H9 (cell line): ENCODE data around the gene ZNF318. TPM values are rescaled to one million over a fixed set of nuclear protein-coding genes. Genes with fewer than 3 reads are reported as not detected.

ENCODE experiments used
- DNase-seq: peaks from one replicate; pipeline ENCODE4 v3.0.0-alpha.2; 2017
- H2AFZ ChIP-seq: one replicate; pipeline ENCODE4 v1.6.1; 2013; ENCODE audit warnings: mild to moderate bottlenecking, low read length, control low read depth, moderate library complexity
- H2AK5ac ChIP-seq: 2 replicates; pipeline ENCODE4 v1.6.1; 2013; ENCODE audit warnings: low read length, control low read depth, mixed read lengths; ENCODE audit not compliant: insufficient read length
- H2BK120ac ChIP-seq: one replicate; pipeline ENCODE4 v1.6.1; 2013; ENCODE audit warnings: low read depth, mild to moderate bottlenecking, low read length, control low read depth, inconsistent platforms; ENCODE audit not compliant: poor library complexity, severe bottlenecking
- H2BK12ac ChIP-seq: 2 replicates; pipeline ENCODE4 v1.6.1; 2013; ENCODE audit warnings: low read length, control low read depth, mixed read lengths, low read depth; ENCODE audit not compliant: insufficient read length
- H2BK15ac ChIP-seq: 2 replicates; pipeline ENCODE4 v1.6.1; 2013; ENCODE audit warnings: low read depth, low read length, control low read depth
- H2BK20ac ChIP-seq: one replicate; pipeline ENCODE4 v1.6.1; 2013; ENCODE audit warnings: low read depth, mild to moderate bottlenecking, low read length, control low read depth, inconsistent platforms; ENCODE audit not compliant: poor library complexity, severe bottlenecking
- H2BK5ac ChIP-seq: 2 replicates; pipeline ENCODE4 v1.6.1; 2013; ENCODE audit warnings: low read length, control low read depth, mixed read lengths; ENCODE audit not compliant: insufficient read length
- H3K14ac ChIP-seq: 2 replicates; pipeline ENCODE4 v1.6.1; 2013; ENCODE audit warnings: low read length, control low read depth; ENCODE audit not compliant: insufficient read depth
- H3K18ac ChIP-seq: 2 replicates; pipeline ENCODE4 v1.6.1; 2013; ENCODE audit warnings: low read depth, mild to moderate bottlenecking, mixed read lengths, low read length, control low read depth; ENCODE audit not compliant: insufficient read length
- H3K23ac ChIP-seq: 2 replicates; pipeline ENCODE4 v1.6.1; 2013; ENCODE audit warnings: low read length, control low read depth, mixed read lengths, low read depth; ENCODE audit not compliant: insufficient read length
- H3K23me2 ChIP-seq: 2 replicates; pipeline ENCODE4 v1.6.1; 2013; ENCODE audit warnings: low read depth, mild to moderate bottlenecking, mixed read lengths, low read length, control low read depth; ENCODE audit not compliant: insufficient read length, poor library complexity, severe bottlenecking
- H3K27ac ChIP-seq: 2 replicates; pipeline ENCODE4 v1.5.1; 2013; ENCODE audit warnings: low read length, control low read depth, mixed read lengths, low read depth; ENCODE audit not compliant: insufficient read length
- H3K27me3 ChIP-seq: 2 replicates; pipeline ENCODE4 v1.6.1; 2013; ENCODE audit warnings: low read length, control low read depth, inconsistent platforms; ENCODE audit not compliant: insufficient read depth
- H3K4ac ChIP-seq: 2 replicates; pipeline ENCODE4 v1.6.1; 2013; ENCODE audit warnings: low read depth, mild to moderate bottlenecking, control low read depth, inconsistent platforms, low read length, moderate library complexity
- H3K4me1 ChIP-seq: 2 replicates; pipeline ENCODE4 v1.6.1; 2013; ENCODE audit warnings: low read length, control low read depth, inconsistent platforms; ENCODE audit not compliant: insufficient read depth
- H3K4me2 ChIP-seq: 2 replicates; pipeline ENCODE4 v1.6.1; 2013; ENCODE audit warnings: low read length, control low read depth, mixed read lengths; ENCODE audit not compliant: insufficient read length, insufficient read depth
- H3K56ac ChIP-seq: 2 replicates; pipeline ENCODE4 v1.6.1; 2013; ENCODE audit warnings: low read depth, mild to moderate bottlenecking, mixed read lengths, low read length, control low read depth; ENCODE audit not compliant: insufficient read length
- H3K79me1 ChIP-seq: 2 replicates; pipeline ENCODE4 v1.6.1; 2013; ENCODE audit warnings: low read depth, mild to moderate bottlenecking, moderate library complexity, low read length, control low read depth, inconsistent platforms; ENCODE audit not compliant: insufficient read depth, poor library complexity, severe bottlenecking
- H3K79me2 ChIP-seq: 2 replicates; pipeline ENCODE4 v1.6.1; 2013; ENCODE audit warnings: low read length, control low read depth, inconsistent platforms; ENCODE audit not compliant: insufficient read depth
- H3K9ac ChIP-seq: 2 replicates; pipeline ENCODE4 v1.6.1; 2013; ENCODE audit warnings: low read length, control low read depth, mixed read lengths; ENCODE audit not compliant: insufficient read length; ENCODE audit errors: extremely low read depth
- H3K9me3 ChIP-seq: one replicate; pipeline ENCODE4 v1.6.1; 2013; ENCODE audit warnings: low read depth, low read length, inconsistent platforms; ENCODE audit not compliant: control insufficient read depth
- H3T11ph ChIP-seq: one replicate; pipeline ENCODE4 v1.6.1; 2013; ENCODE audit warnings: mild to moderate bottlenecking, low read length, control low read depth, inconsistent platforms
- H4K20me1 ChIP-seq: one replicate; pipeline ENCODE4 v1.6.1; 2013; ENCODE audit not compliant: control insufficient read depth, insufficient read length, insufficient read depth
- H4K5ac ChIP-seq: 2 replicates; pipeline ENCODE4 v1.6.1; 2013; ENCODE audit warnings: low read depth, mild to moderate bottlenecking, mixed read lengths, low read length, control low read depth; ENCODE audit not compliant: insufficient read length
- H4K8ac ChIP-seq: replicated peaks from 2 replicates; pipeline ENCODE4 v1.6.1; 2013; ENCODE audit warnings: low read length, control low read depth, mixed read lengths, low read depth; ENCODE audit not compliant: insufficient read length
- H4K91ac ChIP-seq: 2 replicates; pipeline ENCODE4 v1.6.1; 2013; ENCODE audit warnings: low read depth, mild to moderate bottlenecking, moderate library complexity, mixed read lengths, low read length, control low read depth; ENCODE audit not compliant: insufficient read length
- H3K27ac Mint-ChIP-seq, 3 experiments: 2 replicates in 2 of 3; 3 replicates in 1 of 3; pipeline ENCODE4 v1.8.0; 2020 to 2021; ENCODE audit warnings: mixed read lengths in 3 of 3, mild to moderate bottlenecking in 1 of 3, moderate library complexity in 1 of 3
- H3K27me3 Mint-ChIP-seq: 2 replicates; pipeline ENCODE4 v1.8.0; 2021; ENCODE audit warnings: low read depth, mild to moderate bottlenecking, moderate library complexity, mixed read lengths
- H3K36me3 Mint-ChIP-seq, 3 experiments: 2 replicates in 2 of 3; 3 replicates in 1 of 3; pipeline ENCODE4 v1.8.0; 2020 to 2021; ENCODE audit warnings: low read depth in 3 of 3, mixed read lengths in 3 of 3; ENCODE audit not compliant: insufficient read depth in 1 of 3
- H3K4me1 Mint-ChIP-seq, 2 experiments: 2 replicates each; pipeline ENCODE4 v1.8.0; 2020; ENCODE audit warnings: mixed read lengths in 2 of 2
- H3K4me3 Mint-ChIP-seq, 2 experiments: 2 replicates in 1 of 2; 3 replicates in 1 of 2; pipeline ENCODE4 v1.8.0; 2020 to 2021; ENCODE audit warnings: mild to moderate bottlenecking in 2 of 2, mixed read lengths in 2 of 2, moderate library complexity in 1 of 2
- H3K9me3 Mint-ChIP-seq, 2 experiments: 2 replicates in 1 of 2; 3 replicates in 1 of 2; pipeline ENCODE4 v1.8.0; 2020; ENCODE audit warnings: mild to moderate bottlenecking in 2 of 2, mixed read lengths in 2 of 2, moderate library complexity in 1 of 2
- CTCF ChIP-seq: fragments of 200-600 bp; sonication (generic); conservative IDR thresholded peaks from 3 replicates; pipeline ENCODE4 v1.8.0; 2021; ENCODE audit warnings: antibody characterized with exemption, mild to moderate bottlenecking
- WGBS: extraction: QIAGEN DNeasy Blood & Tissue Kit; methylation state at CpG from one replicate; pipeline ENCODE4 v1.1.7; 2013; ENCODE audit warnings: missing lambda C conversion rate, low lambda C conversion rate, mixed read lengths; ENCODE audit not compliant: insufficient read length; ENCODE audit errors: extremely low coverage; 5-methylcytosine and 5-hydroxymethylcytosine counted together
- total RNA-seq: library from RNA; stranded (reverse); gene quantifications from 2 replicates; pipeline ENCODE4 v1.2.1, GENCODE V29; 2021

Gene ZNF318
- total RNA-seq, 1 experiment from 2014 or later: 16.3 TPM

GRCh38 chr6:43293698-43294097, 75.7 kb downstream of the ZNF318 start:
- H3K4me1 ChIP-seq: no peaks in the 10 kb centered on the region
- H3K4me2 ChIP-seq: no peak overlapping the region
- no peaks in the 10 kb centered on the region for H3K9me3 ChIP-seq
- H3K23me2 ChIP-seq: no peaks in the 10 kb centered on the region
- H3K27me3 ChIP-seq: no peaks in the 10 kb centered on the region
- no peak overlapping the region for H3T11ph ChIP-seq
- H2BK5ac ChIP-seq: no peak overlapping the region
- peaks cover 4% of the 10 kb centered on the region for H4K20me1 ChIP-seq
- H3K27ac ChIP-seq: no peak overlapping the region
- Mint-ChIP-seq H3K4me1 (peaks cover 8% of the 10 kb centered on the region in 2 experiments), H3K27ac (no peak overlapping the region), H3K9me3 (no peaks in the 10 kb centered on the region), H3K27me3 (peaks cover 11% of the 10 kb centered on the region), H3K36me3 (no peaks in the 10 kb centered on the region), H3K4me3 (no peak overlapping the region)
- no peak overlapping the region for H4K91ac ChIP-seq
- no peak overlapping the region for H4K5ac ChIP-seq
- H3K23ac ChIP-seq: no peak overlapping the region
- no peak overlapping the region for H3K9ac ChIP-seq
- 100% methylated on average over 3 of the region's 3 CpGs for WGBS
- H3K79me1 ChIP-seq: no peaks in the 10 kb centered on the region
- no peak overlapping the region for H4K8ac ChIP-seq
- H2BK20ac ChIP-seq: no peak overlapping the region
- no peak overlapping the region for H2AFZ ChIP-seq
- no peak overlapping the region for H3K56ac ChIP-seq
- H2BK12ac ChIP-seq: no peak overlapping the region
- TF ChIP-seq CTCF: no peak
- H3K14ac ChIP-seq: no peak overlapping the region
- no peaks in the 10 kb centered on the region for H3K79me2 ChIP-seq
- no peak overlapping the region for H3K4ac ChIP-seq
- H2AK5ac ChIP-seq: no peak overlapping the region
- H2BK15ac ChIP-seq: no peak overlapping the region
- H3K18ac ChIP-seq: no peak overlapping the region
- no peak overlapping the region for H2BK120ac ChIP-seq
- DNase-seq: no peak
